Activated CD4-positive, alpha-beta T cell treated with anti-CD3 and anti-CD28 coated beads for 4 hours (primary cell): ENCODE results near the gene ALX3.

Experiments used
- DNase-seq, 2 donors: peaks; one replicate each; pipeline ENCODE4 v3.0.0-alpha.2; 2020

ALX3 gene

GRCh38 chr1:110070671-110071242, at the start of gene ALX3:
Gene ALX3 (minus strand): TSS chr1:110070672. CDS start chr1:110070612, 60 bp downstream.
- no peak for DNase-seq

- DNase-seq, result no peak
These were observed 49.4 kb upstream of the ALX3 start for GRCh38 chr1:110119843-110120242.

DNA sequence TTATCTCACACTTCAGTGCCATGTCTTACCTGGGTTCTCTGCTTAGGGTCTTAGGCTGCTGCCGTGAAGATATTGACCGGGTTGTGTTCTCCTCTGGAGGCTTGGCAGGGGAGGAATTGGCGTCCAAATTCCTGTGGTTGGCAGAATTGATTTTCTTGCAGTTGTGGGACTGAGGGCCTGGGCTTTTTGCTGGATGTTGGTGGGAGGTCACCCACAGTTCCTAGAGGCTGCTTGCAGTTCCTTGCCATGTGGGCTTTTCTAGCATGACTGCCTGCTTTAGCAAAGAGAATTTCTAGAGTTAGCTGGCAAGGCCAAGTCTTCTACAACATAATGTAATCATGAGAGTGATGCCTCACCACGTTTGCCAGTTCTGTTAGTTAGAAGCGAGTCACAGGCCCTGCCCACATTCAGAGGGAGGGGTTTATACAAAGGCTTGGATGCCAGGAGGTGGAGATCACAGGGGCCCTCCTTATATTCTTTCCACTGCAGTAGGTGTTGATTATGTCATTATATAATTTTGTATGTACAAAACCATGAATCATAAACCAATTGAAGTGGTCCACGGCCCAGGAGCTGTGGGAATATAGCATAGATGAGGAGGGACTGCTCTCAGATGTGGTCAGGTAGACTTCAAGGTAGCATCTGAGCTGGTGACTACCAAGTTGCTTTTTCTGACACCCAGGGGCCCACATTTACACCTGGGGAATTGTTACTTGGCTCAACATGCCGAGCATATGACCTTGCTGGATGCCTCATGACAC, 48.3 kb upstream of the ALX3 start:
- peak in 1 of 2 donors; percentile 9 for DNase-seq

DNA sequence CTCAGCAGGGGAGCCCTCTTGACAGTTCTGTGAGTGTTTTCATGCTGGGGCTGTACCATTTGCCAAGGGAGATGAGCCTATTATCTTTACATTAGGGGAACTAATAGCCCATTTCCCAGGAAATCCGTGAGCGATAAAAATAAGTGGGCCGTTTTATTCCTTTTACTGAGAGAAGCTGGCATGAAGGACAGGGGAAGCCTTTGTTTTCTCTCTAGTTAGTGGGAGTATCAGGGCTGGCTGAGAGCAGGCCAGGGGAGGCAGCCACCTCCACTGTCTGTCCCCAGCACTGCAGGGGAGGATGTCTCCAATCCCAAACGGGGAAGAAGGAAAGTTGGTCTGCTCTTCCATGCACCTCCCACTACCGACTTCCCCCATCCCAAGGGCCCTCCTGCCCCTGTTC, 44.3 kb upstream of the ALX3 start:
- no peak for DNase-seq

GRCh38 chr1:110114173-110114572, 43.7 kb upstream of the ALX3 start:
- DNase-seq, result no peak

GRCh38 chr1:110113551-110113950, 43.1 kb upstream of the ALX3 start:
- no peak for DNase-seq

DNA sequence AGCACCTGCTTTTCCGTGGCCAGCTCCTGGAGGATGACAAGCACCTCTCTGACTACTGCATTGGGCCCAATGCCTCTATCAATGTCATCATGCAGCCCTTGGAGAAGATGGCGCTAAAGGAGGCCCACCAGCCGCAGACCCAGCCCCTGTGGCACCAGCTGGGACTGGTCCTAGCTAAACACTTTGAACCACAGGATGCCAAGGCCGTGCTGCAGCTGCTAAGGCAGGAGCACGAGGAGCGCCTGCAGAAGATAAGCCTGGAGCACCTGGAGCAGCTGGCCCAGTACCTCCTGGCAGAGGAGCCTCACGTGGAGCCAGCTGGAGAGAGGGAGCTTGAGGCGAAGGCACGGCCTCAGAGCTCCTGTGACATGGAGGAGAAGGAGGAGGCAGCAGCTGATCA, 42.2 kb upstream of the ALX3 start:
- no peak for DNase-seq

GRCh38 chr1:110112143-110112542, 41.7 kb upstream of the ALX3 start, which contains the start of gene UBL4B:
Gene UBL4B (plus strand): TSS chr1:110112443. CDS start chr1:110112535, 92 bp downstream.
- no peak for DNase-seq

GRCh38 chr1:110111081-110111480, 40.6 kb upstream of the ALX3 start:
- no peak for DNase-seq

DNA sequence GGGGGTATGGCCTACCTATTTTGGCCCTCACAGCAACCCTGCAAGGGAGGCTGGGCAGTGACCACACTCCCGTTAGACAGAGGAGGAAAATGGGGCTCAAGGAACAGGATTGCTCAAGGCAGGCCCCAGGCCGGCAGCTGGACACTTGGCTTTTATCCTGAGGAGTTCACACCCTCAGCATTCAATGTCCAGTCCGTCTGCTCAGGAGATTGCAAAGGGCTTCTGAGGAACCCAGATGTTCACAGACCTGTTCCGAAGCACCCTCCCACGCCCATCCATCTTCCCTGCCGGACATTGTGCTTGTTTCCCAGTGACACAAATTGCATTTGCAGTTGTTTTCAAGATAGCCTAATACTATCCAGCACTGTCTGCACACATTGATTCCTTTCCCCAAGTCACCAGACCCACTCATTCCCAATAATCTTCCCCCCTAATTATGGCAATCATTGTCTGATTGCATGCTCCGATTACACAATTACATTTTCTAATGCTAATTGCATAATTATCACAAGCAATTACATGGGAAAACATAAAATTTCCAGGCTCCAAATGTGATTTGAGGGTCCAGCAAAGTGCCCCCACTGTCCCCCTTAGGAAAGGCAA, 37.5 kb upstream of the ALX3 start:
- no peak for DNase-seq

- peak; percentile 48 to 52 for DNase-seq
These were observed 35.8 kb upstream of the ALX3 start for GRCh38 chr1:110106013-110106941.

- DNase-seq, result no peak
These were observed 31.6 kb upstream of the ALX3 start for GRCh38 chr1:110102081-110102480.

- DNase-seq, result no peak
These were observed 29.9 kb upstream of the ALX3 start for GRCh38 chr1:110100335-110100734.

GRCh38 chr1:110098222-110099026, 28.0 kb upstream of the ALX3 start:
- no peak for DNase-seq

GRCh38 chr1:110097507-110098221, 27.2 kb upstream of the ALX3 start:
- DNase-seq, result no peak

- no peak for DNase-seq
These were observed 24.6 kb upstream of the ALX3 start for GRCh38 chr1:110094931-110095654.

GRCh38 chr1:110092991-110093390, 22.5 kb upstream of the ALX3 start:
- no peak for DNase-seq

DNA sequence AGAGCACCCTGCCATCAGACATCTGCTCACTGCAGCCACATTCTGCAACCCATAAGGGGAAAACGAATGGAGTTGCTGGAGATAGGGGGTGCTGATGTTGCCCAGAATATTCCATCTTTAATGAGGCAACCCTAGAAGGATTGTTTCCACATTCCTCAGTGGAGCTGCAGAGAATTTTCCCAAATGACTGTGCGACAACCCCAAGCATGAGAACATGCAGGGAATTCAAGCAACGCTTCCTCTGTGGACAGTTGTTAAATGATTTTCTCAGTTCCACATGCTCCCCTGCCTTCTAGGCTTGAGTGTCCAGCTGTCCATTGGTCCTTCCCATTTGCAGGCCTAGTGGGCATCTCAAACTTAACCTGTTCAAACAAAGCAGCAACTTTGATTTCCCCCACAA, 21.3 kb upstream of the ALX3 start:
- DNase-seq, result no peak

DNA sequence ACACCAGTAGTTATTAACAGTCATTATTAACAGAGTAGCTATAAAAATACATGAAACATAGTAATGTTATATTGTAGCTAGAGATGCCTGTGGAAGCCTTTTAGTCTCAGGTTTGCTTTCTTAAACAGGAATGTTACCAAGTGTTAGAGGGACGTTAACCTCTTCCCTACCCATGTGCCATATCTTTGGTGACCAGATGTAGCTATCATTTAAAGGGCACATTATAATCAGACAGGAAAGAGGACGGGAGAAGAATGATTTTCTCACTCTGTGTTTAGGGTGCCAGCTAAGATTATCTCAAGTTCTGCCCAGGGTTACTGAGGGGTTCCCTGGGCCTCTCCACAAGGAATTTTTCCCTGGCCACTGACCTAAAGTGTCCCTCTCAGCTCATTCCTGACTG, 20.9 kb upstream of the ALX3 start:
- DNase-seq, result no peak

DNA sequence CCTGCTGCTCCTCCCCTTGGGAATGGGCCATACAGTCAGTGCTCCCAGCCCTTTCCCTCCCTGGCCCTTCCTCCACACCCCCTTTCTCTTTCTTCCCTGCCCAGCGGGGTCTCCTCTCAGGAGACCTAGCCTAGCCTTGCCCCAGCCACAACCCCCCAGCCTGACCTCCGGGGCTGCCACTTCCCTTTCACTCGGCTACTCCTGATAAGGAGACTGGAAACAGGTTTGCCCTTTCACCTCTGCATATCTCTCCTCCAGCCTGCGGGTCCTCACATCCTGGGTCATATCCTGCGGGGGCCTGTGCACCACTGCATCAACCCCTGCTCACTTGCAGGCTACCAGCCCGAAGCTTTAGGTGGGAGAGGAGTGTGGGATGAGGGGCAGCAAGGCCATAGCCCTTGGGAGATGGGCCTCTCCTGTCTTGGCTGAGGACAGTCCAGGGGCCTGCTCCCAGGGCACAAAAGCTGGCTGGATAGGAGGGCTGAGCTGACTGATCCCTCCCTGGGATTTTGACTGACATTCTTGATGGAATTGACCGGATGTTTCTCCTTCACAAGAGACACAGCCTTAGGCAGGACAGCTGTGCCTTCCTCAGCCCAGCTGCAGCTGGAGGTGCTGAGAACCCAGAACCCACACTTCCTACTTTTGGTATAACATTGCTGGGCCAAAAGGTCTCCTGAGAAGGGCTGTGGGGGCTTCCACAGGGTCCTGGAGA, 19.2 kb upstream of the ALX3 start:
- no peak for DNase-seq
